GM18520 (cell line): ENCODE results near the gene HOXD8.

Source experiments
- ATAC-seq: cut with Tn5 transposase; IDR thresholded peaks from one replicate; pipeline ENCODE4 v1.9.1; 2021; ENCODE audit not compliant: unreplicated experiment

HOXD8 gene

DNA sequence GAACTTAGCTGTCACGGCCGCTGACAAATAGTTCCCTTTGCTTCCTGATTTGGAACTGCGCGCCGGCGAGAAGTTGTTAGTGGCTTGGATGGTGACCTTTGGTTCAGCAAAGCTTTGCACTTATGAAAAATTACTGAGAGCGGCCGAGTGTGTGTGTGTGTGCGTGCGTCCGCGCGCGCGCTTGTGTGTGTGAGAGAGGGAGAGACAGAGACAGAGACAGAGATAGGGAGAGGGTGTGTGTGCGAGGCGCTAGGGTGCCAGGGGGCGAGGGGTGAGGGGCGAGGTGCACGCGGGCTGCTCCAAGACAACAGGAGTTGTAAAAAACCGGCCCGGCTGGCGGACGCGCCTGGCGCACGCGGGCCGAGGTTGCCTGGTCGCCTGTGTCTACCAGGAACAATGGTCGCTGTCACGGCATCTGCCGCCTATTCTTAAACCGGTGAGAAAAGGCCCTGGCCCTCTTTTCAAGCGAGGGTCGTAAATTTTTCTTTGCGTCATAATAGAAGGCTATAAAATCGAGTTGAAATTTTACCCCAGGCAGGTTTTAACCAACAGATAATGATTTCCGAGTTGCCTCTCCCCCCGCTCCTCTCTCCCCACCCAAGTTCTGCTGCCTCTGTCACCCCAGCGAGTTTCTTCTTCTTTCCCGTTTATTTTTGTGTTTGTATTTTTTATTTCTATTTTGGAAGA is 28.1 kb downstream of the HOXD8 start:
- no peak for ATAC-seq

DNA sequence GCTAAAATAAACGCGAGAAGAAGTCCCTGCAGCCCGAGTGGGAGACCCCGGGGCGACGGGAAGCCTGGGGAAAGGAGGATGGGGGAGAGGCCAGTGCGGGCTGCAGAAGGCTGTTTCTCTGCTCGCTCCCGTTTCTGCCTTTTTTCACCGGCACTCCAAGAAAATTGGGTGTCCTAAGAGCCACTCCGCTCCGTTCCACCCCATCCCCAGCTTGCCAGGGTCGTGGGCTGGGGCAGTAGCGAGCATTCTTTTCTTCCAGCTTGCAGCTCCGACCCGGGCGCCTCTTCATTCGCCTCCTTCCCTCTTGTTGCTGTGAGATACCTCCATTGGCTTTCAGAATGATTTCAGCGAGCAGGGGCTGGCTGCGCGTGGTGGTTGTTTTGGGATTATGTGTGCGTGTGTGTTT is 28.7 kb downstream of the HOXD8 start:
- no peak for ATAC-seq

DNA sequence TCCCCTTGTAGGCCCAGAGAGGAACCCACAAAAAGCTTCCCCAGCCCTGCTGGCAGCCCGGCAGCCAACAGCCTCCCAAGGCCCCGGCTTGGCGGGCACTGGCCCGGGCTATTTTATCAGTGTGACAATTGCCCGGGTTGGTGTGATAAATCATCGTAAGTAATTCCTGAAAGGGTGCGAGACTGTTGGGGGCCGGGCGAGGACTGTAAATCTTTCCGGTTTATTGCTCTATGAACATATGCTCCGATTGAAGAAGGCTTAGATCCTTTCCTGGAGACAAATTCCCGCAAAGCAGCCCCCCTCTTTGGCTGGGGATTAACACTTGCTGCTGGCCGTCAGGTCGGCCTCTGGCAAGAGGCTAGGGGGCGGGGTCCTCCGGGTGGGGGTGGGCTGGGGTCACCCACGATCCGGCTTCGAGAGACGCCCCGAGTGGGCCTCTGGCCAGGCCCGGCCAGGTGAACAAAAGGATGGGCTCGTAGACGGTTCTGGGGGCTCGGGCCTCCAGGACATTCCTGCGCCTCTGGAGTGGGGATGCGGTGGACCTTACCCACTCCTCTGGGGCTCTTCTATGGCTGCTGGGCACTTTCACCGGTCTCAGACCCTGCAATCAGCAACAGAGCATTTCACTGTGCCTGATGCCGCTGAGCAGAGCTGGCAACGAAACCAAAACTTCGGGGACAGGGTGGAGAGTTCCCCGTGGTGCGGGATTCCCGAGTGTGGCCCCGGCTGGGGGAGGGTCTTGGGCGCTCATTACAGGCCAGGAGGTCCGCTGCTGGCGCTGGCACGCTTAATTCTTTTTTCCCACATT is 29.6 kb downstream of the HOXD8 start:
- no peak for ATAC-seq

DNA sequence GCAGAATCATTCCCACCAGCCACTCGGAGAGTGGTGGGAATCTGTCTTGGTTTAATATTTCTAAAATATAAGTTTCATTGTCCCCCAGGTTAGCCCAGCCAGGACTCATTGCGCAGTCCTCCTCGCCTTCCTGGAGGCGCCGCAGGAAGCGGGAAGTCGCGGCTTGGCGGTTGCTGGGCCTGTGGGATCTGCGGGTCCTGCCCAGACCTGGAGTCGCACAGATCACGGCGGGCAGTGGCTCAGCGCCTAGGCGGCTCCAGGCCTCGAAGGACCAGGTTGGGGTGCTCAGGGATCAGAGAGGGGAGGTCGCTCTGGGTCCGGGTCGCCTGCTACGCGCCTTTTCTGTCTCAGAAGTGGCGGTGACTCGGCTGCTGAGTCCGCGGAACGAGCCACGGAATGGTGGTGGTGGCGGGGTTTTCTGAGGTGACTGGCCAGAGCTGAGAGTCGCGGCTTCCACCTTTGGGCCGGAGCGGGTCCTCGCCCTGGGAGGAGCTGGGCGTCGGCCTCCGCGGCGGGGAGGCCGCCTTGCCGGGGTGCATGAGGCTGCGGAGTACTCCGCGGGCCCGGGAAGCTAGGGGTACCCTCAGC is 30.3 kb downstream of the HOXD8 start:
- ATAC-seq, result no peak

DNA sequence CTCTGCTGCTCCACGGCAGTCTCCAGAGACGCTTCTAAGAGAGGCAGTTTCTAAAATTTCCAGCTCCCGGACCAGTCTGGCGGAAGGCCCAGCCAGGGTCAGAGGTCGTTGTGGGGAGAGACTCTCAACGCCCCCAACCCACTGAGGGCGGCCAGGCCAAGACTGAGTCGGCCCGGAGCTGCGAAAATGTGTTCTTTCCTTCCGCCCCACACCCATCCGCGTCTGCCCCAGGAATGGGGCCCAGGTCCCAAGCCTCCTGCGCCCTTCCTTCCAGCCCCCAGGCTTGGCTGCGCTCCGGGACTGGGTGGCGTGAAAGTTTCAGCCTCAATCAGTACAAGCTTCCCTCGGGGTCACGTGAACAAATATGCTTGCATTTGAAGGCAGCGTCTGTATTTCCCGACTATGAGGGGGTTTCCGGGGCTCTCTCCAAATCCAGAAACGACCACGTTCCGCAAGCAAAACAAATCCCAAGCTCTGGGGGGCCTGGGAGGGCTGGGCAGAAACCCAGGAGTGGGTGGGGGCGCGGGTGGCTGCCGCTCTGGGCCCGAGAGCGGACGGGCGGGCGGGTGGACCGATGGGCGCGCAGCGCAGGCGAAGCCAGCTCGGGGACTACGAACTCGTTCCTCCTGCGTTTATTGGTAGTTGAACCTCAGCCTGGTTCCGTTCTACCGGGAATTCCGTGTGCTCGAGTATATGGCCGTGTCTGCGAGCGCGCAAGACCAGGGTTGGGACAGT is 30.9 kb downstream of the HOXD8 start:
- no peak for ATAC-seq

DNA sequence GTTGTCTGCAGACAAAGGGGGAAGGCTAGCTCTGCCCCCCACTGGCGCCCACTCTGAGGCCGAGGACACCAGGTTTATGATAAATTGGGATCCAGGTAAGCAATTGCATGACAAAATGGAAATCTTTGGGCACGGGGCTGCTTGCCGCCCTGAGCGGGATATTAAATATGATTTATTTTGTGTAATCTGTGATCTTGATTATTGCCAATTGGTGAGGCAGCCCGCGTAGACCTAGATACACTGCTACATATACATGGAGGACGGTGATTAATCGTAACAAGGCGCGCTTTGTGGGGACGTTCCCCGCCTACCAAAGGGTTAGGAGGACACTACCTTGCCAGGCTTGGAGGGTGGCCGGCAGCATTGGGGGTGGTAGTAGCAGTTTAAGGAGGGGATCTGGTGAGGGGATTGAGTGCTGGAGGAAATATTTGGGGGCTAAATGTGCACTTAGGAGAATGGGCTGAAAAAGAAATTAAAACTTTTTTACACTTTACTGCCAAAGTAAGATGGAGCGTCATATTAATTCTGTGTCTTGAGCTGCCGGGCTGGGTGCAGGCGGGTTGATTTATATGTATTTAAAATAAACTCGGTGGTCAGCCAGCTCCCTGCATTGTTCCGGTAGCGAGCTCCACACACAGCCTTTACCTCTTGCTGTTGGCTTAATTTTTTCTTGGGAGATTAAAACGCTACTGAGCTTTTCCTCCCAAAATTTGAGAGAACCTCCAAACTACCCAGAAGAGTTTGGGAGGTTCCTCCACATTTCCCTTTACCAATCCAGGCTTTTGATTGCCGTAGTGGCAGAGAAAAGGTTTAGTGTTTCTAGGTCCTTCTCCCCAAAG is 31.7 kb downstream of the HOXD8 start:
- no peak for ATAC-seq

DNA sequence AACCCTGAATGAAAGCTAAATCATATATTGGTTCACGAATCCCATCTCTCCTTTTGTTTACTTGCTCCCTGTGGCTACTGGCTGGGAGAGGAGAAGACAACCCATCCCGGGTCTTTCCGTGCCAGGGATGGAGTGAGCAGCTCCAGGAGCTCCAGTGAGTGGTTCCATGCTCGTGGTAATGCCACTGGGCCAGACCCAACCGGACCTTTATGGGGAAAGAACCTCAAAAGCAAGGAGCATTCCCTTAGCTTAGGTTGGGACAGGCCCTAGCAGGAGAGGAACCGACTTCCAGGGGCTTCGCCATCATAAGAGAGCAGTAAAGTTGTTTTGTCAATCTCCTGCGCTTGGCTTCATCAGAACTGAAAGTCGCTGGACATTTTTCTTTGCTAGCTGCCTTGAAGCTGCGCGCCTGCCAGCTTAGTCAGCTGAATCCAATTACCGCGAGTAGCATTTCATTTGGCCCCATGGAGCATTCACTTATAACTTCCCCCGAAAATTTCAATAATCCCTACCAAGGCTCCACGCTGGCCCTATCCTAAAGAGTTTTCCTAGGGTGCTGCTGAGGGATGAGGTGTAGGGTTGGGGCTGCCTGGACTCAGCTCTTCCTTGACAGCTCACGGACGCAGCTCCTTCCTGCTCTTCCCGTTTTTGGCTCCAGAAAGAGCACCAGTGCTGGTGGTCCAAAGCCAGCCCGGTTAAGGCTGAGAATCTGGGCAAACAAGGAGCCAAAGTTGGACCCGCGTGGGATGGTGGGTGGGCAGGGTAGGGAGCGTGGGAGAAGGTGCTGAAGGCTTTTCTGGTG is 32.5 kb downstream of the HOXD8 start:
- ATAC-seq, result no peak

DNA sequence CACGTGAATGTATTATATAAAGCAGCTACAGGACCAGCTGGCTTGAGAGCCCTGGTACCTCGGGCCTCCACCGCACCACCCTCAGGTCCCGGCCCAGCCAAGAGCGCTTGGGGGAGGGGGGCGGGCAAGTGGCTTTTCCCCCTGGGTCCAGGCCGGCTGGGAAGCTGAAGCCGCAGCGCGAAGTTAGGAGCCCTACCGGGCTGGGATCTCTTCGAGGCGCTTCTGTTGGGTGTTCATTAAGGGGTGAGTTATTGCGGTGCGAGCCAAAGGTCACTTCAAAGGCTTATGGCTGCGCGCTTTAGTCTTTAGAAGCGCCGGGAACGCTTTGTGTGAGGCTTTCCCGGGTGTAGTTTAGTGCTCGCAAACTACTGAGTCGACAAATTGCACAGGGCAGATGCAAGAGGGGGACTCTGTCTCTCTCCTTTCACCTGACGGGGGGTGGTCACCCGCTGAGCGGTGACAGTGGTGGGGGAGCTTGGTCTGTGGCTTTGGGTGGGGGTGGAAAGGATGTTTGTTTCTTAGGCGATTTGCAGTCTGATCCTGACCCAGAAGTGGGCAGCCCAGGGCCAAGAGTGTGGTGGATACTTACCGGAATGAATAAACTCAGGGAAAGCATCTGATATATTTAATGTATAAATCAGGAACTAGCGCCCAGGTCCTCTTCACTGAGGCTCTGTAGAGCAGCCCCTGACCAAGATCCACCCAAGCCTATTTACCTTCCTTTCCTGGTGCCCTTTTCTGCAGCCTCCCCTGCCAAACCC is 33.6 kb downstream of the HOXD8 start:
- ATAC-seq, result no peak

DNA sequence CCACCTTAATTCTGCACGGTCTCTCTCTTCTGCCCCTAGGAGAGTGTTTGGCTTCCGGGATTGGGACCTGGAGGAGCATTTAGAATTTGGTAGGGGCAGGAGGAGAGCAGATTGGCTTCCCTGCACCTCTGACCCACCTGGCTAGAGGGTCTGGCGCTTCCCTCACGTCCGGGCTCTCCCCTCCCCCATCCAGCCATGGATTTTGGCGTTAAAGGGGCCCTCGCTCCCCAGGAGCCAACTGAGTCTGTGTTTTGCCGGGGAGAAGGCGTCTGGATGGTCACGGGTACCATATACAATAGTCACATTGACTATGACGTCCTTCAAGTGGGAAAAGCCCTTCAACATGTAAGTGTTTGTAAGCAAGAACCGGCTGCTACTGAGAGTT is 34.2 kb downstream of the HOXD8 start:
- ATAC-seq, result no peak

DNA sequence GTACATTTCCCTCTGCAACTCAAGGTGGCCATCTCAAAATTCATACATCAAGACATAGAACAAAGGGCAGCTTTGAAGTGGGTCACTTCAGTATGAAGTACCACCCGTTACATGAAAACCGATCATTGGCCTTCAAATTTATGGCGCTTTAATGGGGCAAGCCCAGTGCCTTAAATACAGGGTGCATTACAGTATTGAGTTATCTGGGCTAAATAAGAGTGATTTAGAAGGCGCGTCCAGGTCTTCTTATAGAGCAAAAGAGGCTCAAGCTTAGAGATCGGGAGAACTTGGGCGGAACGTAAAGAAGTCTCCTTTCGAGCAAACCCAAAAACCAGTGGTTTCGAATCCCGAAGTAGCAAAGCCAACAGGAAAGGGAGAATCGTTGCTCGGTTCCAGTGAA is 34.7 kb downstream of the HOXD8 start:
- ATAC-seq, result no peak

DNA sequence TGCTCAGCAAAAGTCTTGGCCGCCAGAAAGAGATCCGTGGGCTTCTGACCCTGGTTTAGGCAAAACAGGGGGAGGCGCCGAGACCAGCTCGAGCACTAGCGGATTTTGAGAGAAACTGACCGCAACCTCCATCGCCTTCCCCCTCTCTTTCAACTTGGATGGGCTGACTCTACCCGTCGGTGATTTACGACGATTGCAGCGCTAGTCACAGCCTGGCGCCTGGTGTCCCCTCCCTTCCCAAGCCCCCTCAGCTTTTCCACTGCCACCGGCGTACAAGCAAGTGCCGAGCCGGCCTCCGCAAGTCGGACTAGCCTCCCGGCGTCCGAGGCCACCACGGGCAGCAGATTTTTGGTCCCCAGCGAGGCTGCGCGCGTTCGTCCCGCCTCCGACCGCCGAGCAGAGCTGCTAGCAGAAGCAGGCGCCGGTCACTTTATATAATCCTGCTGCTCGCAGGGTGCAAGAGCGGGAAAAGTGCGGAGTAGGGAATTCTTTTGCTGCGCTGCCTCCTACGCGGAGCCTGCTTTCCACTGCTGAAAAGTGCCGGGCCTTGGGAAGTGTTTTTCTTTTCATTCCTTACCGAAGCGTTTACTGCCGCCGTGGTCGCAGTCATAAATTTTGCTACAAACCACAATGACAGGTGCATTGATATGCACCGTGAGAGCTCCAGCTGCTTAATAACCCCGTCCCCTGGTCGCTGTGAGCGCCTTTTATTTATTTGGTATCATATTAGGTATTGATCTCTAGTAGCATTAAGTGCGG is 35.3 kb downstream of the HOXD8 start:
- ATAC-seq, result no peak

DNA sequence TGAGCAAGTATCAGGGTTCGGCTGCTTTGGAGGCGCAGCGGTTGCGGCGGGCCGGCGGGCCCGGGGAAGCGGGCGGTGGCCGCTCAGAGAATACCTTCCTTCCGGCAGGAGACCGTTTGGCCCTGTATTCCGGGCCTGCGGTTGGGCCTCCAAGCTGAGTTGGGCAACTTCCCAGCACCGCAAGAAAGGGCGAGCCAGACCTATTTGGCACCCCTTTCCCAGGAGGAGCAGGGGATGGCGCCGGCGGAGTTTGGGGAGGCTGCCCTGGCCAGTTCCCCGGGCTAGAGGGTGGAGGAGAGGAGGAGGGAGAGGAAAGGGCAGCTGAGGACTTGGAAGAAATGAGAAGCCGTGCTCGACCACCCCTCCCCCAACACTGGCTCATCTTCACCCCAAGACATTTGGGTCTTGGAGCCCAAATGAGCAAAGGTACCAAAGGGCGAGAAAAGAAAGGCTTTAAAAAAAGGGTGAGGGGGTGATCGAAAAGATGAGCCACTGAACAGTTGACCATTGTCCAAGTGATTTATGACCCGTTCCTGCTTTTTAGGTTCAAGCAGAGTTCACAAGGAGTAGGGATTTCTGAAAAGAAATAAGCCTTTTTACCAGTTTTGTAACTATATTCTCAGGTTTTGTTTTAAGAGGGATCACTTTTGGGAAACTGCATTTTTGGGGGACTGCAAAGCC is 36.0 kb downstream of the HOXD8 start:
- no peak for ATAC-seq

DNA sequence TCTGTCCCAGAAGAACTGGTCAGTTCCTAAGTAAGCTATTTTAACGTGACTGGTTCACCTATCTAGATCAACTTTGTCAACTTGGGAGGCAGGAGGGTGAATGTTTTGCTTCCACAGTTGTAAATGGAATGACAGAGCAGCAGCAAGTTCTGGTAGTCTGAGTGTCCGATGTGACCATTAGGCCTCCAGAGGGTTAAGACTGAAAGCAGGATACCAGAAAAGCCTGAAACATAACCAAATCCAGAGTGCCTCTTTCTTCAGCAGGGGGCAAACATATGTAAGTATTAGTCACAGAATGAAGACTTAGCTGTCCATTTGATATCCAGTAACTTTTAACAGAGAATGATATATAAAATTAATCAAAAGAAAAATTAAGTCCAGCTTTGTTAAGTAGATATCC is 36.8 kb downstream of the HOXD8 start:
- ATAC-seq, result no peak

DNA sequence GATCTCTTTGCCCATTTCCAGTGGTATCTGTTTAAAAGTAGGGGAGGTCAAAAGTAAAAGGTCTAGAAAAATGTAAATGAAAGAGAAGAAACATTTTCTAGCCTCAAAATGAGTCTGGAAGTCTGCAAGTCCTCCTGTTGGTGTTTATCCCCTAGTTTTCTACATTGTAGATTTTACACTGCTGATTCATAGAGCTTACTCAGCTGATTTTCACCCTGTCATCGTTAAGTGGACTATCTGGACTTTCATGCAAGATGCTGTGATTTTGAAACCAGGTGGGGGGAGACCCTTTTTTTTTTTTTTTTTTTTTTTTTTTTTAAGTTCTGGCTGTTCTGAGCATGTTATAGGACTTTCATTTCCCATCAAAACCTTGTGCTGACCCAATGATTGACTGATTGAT is 37.9 kb downstream of the HOXD8 start:
- ATAC-seq, result no peak

DNA sequence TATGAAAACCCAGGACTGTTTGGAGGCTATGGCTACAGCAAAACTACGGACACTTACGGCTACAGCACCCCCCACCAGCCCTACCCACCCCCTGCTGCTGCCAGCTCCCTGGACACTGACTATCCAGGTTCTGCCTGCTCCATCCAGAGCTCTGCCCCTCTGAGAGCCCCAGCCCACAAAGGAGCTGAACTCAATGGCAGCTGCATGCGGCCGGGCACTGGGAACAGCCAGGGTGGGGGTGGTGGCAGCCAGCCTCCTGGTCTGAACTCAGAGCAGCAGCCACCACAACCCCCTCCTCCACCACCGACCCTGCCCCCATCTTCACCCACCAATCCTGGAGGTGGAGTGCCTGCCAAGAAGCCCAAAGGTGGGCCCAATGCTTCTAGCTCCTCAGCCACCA is 39.7 kb downstream of the HOXD8 start:
- no peak for ATAC-seq

DNA sequence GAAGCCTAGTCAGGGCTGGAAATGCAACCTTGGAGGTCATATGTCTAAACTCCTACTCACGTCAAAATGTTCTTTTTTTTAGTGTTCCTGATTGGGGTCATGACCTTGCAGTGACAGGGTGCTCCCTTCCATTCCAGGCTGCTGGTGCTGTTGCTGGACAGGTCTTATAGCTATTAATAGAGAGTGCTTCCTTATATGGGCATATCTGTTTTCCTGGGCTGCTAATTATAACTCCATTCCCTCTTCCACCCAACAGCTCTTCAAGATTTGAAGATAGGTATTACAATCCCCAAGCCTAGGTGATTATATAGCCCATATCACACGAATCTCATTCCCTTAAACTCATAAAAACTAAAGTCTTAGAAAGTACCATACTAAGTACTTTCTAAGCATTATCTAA is 40.2 kb downstream of the HOXD8 start:
- ATAC-seq, result no peak

DNA sequence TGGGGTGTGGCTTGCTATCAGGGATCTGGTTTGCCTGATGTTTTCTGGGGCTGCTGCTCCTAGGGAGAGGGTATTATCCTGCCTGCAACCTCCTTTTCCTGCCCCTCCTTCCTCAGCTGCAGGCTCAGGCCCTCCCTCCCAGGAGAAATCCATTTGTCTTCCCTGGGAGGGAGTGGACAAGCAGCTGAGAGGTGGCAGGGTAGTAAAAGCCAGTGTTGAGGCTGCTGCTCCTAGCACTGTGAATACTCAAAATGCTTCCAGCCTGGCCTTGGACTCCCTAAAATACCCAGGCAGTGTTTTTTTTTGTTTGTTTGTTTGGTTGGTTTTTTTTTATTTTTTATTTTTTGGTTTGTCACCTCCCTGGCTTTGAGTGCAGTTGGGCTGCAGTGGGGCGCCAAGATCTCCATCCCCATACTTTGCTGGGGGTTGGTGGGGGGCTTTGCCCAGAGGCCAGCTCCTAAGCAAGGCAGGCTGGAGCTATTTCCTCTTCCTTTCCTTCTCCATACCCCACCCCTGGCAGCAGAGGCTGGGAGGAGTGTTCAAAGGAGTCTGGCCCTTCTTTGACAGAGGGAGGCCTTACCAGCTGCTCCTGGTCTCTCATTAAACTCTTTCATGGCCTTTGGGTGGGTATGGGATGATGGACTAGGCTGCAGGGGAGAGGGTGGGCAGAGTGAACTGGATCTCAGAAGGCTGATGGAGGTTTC is 41.2 kb downstream of the HOXD8 start:
- ATAC-seq, result no peak
